Body of pancreas (tissue), 4 donors: ENCODE results near the gene POFUT2.

ENCODE experiments used
- POLR2A ChIP-seq, 3 donors: fragments of 450-650 bp; IDR thresholded peaks; one replicate each; pipeline ENCODE4 v1.6.1; 2016; ENCODE audit warnings: antibody characterized with exemption in 3 of 3, mild to moderate bottlenecking in 2 of 3
- TF ChIP-seq, protein P1 (sequence below), 7 experiments: fragments of 450-650 bp in 4 of 7; fragments of 200-600 bp in 3 of 7; sonication (generic) in 3 of 7; IDR thresholded peaks; one replicate each; pipeline ENCODE4 v1.5.1; 2016 to 2019; ENCODE audit warnings: antibody characterized with exemption in 7 of 7

DNA sequence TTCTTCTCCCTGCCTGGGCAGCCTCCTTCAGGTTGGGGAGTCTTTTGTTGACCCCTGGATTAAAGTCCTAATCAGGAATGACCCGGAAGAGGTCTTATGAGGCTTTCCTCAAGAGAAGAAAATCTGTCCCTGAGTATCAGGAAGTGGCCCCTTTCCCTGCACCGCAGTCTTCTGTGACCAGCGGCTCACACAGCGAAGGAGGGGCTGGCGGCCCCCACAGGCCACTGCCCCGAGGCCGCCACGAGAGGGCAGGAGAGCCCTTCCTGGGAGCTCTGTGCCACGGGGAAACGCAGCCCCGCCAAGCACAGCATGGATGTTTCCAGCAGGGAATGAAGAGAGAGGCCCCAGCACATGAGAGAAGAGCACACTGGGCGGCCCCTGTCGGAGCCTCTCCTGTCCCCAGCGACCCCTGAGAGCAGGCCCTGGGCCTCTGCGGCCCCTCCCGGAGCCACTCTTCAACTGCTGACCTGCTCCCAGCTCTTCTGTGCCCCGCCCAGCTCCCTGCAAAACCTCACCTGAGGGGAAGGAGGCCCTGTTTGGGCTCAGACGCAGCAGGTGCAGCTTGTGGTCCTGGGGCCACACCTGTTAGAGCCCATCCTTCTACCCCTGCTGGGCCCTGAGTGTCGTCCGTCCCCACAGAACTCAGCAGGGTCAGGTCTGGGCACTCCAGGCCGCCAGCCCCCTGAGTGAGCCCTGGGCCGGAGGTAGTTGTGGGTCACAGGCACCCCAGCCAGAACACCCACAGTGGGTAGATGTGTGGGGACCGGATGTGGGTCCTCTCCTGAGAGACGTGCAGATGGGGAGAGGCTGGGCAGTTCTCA lies 4.9 kb upstream of the POFUT2 start:
- TF ChIP-seq, protein P1, sequence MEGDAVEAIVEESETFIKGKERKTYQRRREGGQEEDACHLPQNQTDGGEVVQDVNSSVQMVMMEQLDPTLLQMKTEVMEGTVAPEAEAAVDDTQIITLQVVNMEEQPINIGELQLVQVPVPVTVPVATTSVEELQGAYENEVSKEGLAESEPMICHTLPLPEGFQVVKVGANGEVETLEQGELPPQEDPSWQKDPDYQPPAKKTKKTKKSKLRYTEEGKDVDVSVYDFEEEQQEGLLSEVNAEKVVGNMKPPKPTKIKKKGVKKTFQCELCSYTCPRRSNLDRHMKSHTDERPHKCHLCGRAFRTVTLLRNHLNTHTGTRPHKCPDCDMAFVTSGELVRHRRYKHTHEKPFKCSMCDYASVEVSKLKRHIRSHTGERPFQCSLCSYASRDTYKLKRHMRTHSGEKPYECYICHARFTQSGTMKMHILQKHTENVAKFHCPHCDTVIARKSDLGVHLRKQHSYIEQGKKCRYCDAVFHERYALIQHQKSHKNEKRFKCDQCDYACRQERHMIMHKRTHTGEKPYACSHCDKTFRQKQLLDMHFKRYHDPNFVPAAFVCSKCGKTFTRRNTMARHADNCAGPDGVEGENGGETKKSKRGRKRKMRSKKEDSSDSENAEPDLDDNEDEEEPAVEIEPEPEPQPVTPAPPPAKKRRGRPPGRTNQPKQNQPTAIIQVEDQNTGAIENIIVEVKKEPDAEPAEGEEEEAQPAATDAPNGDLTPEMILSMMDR (IDR thresholded peaks at IDR 0.05) = peak; percentile 96 to 98 (median 97)
- no peak for TF ChIP-seq POLR2A (IDR thresholded peaks at IDR 0.05)
